Esophagus muscularis mucosa (tissue), 4 donors: Measurements from ENCODE around the gene ZNF174. TPM values are rescaled to one million over a fixed set of nuclear protein-coding genes. Genes with fewer than 3 reads are reported as not detected.

ENCODE experiments used
- DNase-seq: peaks from one replicate; pipeline ENCODE4 v3.0.0-alpha.2; 2017; ENCODE audit errors: extremely low spot score
- H3K27ac ChIP-seq, 4 donors: fragments of 200-600 bp; sonication (generic); replicated peaks in 1 of 4; 1 replicate in 3 of 4; 2 replicates in 1 of 4; pipeline ENCODE4 v1.5.1; 2016 to 2019; ENCODE audit warnings: mild to moderate bottlenecking in 1 of 4
- H3K27me3 ChIP-seq, 4 donors: fragments of 200-600 bp; sonication (generic); one replicate each; pipeline versions ENCODE4 v1.5.1 to v1.6.0; 2016 to 2019
- H3K36me3 ChIP-seq, 4 donors: fragments of 200-600 bp; sonication (generic); one replicate each; pipeline ENCODE4 v1.5.1; 2016 to 2019
- H3K4me1 ChIP-seq, 4 donors: fragments of 200-600 bp; sonication (generic); one replicate each; pipeline ENCODE4 v1.5.1; 2016 to 2019
- H3K4me3 ChIP-seq, 4 donors: fragments of 200-600 bp; sonication (generic); 1 replicate in 2 of 4; 2 replicates in 2 of 4; pipeline ENCODE4 v1.5.1; 2016 to 2019; ENCODE audit warnings: mild to moderate bottlenecking in 4 of 4, moderate library complexity in 1 of 4
- H3K9me3 ChIP-seq, 4 donors: fragments of 200-600 bp; sonication (generic); 1 replicate in 3 of 4; 2 replicates in 1 of 4; pipeline ENCODE4 v1.5.1; 2016 to 2019
- EP300 ChIP-seq: sonication (generic); formaldehyde crosslinking; IDR thresholded peaks from one replicate; pipeline ENCODE4 v1.6.1; 2017; ENCODE audit warnings: antibody characterized with exemption
- POLR2A ChIP-seq: fragments of 450-650 bp; IDR thresholded peaks from one replicate; pipeline ENCODE4 v1.6.1; 2017; ENCODE audit warnings: antibody characterized with exemption, moderate library complexity, mild to moderate bottlenecking, low read depth
- POLR2AphosphoS5 ChIP-seq, 2 donors: sonication (generic); formaldehyde crosslinking; IDR thresholded peaks; one replicate each; pipeline ENCODE4 v1.6.1; 2017; ENCODE audit warnings: antibody characterized with exemption in 2 of 2
- WGBS: methylation state at CpG from one replicate; pipeline ENCODE4 v1.1.5; 2018; 5-methylcytosine and 5-hydroxymethylcytosine counted together
- intact Hi-C: fragments of 100-400 bp; cut with DNase I; formaldehyde crosslinking; loops from one replicate; pipeline ENCODE4 v1.15.1; 2023
- total RNA-seq, 4 donors: library from RNA; depleted of rRNA; stranded (reverse); fragments of >200 nt; gene quantifications; one replicate each; pipeline versions ENCODE4 v1.1.0 to v1.2.1, GENCODE V29; 2016
- TF ChIP-seq, protein P1 (sequence below), 3 experiments: fragments of 200-600 bp in 2 of 3; fragments of 450-650 bp in 1 of 3; sonication (generic) in 2 of 3; IDR thresholded peaks; one replicate each; pipeline ENCODE4 v1.5.1; 2017 to 2019; ENCODE audit warnings: antibody characterized with exemption in 3 of 3, mild to moderate bottlenecking in 2 of 3, moderate library complexity in 1 of 3

Gene ZNF174
- total RNA-seq: 10 to 100 TPM in 3 of 4 donors, 1 to 10 TPM in 1; 8.9 to 23.2 (median 16.4) TPM

DNA sequence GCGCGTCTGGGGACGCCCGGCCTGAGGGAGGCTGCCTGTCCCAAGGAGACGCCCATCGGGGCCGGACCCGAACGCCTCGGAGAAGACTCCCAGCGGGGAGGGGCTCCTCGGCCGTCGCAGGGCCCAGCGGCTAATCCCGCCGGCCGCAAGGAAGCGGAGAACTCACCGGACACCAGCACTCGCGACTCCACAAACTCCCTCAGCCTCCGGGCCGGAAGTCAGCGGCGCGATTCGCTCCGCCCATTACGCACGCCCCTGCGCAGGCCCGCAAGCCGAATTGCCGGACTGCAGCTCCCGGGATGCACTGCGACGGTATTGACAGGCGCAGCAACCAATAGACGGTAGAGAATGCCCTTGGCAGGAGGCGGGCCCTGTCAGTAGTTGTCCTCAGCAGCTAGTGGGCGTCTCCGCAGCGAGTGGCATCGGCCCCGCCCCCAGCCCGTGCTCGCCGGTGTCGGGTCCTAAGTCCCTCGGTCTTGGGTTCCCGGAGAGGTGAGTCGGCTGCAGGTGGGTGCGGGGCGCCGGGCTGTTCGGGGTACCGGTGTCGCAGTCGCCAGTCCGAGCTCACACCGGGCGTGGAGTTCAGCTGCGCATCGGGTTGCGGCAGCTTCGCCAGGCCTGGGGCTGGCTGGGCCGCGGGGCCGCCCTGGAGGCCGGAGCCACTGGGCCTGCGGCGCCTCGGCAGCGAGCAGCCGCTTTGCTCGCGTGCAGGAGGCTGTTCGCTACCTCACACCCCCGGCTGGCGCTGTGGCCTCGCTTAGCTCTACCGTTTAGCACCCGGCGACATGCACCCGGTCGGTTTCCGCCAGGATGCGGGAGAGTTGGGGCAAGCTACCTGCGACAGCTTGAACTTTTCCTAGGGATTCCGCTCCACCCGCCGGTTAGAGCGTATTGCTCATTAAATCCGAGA, at the start of gene ZNF174, which contains the start of gene ZSCAN32:
TSS of gene ZNF174 (plus strand) at position 437 of the 910 bp plus-strand sequence. CDS start 790 bp downstream, outside the sequence.
TSS of gene ZSCAN32 (minus strand) at position 226 of the 910 bp plus-strand sequence. CDS start 3,447 bp downstream, outside the sequence.
- H3K27ac ChIP-seq: peak within 1 kb of the TSS; percentile 82 to 93 (median 86)
- H3K4me3 ChIP-seq: peak within 1 kb of the TSS; percentile 67 to 96 (median 81)
- WGBS: under 1% methylated on average over 41 of the region's 95 CpGs
- intact Hi-C loops: loop anchor here (2.0 to 10.0 kb wide), 4 partner anchors 41 to 119 kb away; partner anchors contain the start of genes C16orf90, NAA60, ZNF263 and ZNF597
- DNase-seq: peak; percentile 99
- peaks cover 0 to 47% (median 35%) of the 10 kb centered on the region in 4 donors for H3K9me3 ChIP-seq
- no peaks in the 10 kb centered on the region for H3K27me3 ChIP-seq
- peaks cover 25 to 39% (median 35%) of the 10 kb centered on the region in 4 donors for H3K4me1 ChIP-seq
- TF ChIP-seq POLR2A (peak; percentile 39), POLR2AphosphoS5 (IDR thresholded peaks at IDR 0.05) (peak; percentile 88 to 96), EP300 (no peak)
- TF ChIP-seq, protein P1, sequence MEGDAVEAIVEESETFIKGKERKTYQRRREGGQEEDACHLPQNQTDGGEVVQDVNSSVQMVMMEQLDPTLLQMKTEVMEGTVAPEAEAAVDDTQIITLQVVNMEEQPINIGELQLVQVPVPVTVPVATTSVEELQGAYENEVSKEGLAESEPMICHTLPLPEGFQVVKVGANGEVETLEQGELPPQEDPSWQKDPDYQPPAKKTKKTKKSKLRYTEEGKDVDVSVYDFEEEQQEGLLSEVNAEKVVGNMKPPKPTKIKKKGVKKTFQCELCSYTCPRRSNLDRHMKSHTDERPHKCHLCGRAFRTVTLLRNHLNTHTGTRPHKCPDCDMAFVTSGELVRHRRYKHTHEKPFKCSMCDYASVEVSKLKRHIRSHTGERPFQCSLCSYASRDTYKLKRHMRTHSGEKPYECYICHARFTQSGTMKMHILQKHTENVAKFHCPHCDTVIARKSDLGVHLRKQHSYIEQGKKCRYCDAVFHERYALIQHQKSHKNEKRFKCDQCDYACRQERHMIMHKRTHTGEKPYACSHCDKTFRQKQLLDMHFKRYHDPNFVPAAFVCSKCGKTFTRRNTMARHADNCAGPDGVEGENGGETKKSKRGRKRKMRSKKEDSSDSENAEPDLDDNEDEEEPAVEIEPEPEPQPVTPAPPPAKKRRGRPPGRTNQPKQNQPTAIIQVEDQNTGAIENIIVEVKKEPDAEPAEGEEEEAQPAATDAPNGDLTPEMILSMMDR (IDR thresholded peaks at IDR 0.05): peak in 1 of 3 experiments; percentile 45
- H3K36me3 ChIP-seq: peaks cover 27 to 57% (median 49%) of the 10 kb centered on the region in 4 donors

DNA sequence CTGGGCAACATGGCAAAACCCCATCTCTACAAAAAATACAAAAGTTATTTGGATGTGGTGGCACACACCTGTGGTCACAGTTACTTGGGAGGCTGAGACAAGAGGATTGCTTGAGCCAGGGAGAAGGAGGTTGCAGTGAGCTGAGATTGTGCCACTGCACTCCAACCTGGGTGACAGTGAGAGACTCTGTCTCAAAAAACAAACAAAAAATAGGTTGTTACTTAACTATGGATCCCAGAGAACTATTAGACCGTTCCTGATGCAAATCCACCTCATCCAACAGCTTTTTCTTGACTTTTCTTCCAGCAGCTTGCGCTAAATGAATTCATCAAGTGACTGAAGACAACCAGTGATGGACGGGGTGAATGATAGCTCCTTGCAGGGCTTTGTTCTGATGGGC, 45.4 kb upstream of the ZNF174 start, which contains the start of gene OR2C1:
TSS of gene OR2C1 (plus strand) at position 301 of the 400 bp plus-strand sequence. CDS start at position 353, 52 bp downstream.
- 57% methylated on average over 3 of the region's 3 CpGs for WGBS
- Histone ChIP-seq H3K4me3 (no peak within 1 kb of the TSS), H3K27me3 (peaks cover 0 to 8% (median 0%) of the 10 kb centered on the region in 4 donors), H3K9me3 (no peaks in the 10 kb centered on the region), H3K27ac (no peak within 1 kb of the TSS), H3K4me1 (no peaks in the 10 kb centered on the region), H3K36me3 (no peaks in the 10 kb centered on the region)
- TF ChIP-seq, protein P1 (IDR thresholded peaks at IDR 0.05): no peak
- TF ChIP-seq POLR2A: no peak
- intact Hi-C loops: no loop called here
- no peak for DNase-seq

DNA sequence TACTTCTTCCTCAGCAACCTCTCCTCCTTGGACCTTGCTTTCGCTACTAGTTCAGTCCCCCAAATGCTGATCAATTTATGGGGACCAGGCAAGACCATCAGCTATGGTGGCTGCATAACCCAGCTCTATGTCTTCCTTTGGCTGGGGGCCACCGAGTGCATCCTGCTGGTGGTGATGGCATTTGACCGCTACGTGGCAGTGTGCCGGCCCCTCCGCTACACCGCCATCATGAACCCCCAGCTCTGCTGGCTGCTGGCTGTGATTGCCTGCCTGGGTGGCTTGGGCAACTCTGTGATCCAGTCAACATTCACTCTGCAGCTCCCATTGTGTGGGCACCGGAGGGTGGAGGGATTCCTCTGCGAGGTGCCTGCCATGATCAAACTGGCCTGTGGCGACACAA, 44.9 kb upstream of the ZNF174 start:
- TF ChIP-seq EP300 (no peak), POLR2AphosphoS5 (IDR thresholded peaks at IDR 0.05) (no peak), POLR2A (no peak)
- TF ChIP-seq, protein P1 (IDR thresholded peaks at IDR 0.05): no peak
- Histone ChIP-seq H3K36me3 (no peaks in the 10 kb centered on the region), H3K27ac (no peak overlapping the region), H3K27me3 (peaks cover 0 to 13% (median 0%) of the 10 kb centered on the region in 4 donors), H3K4me1 (no peaks in the 10 kb centered on the region), H3K4me3 (no peak overlapping the region), H3K9me3 (no peaks in the 10 kb centered on the region)
- 74% methylated on average over 7 of the region's 10 CpGs for WGBS
- DNase-seq: no peak
- intact Hi-C loops: no loop called here

GRCh38 chr16:3358871-3359270, 42.1 kb upstream of the ZNF174 start:
- intact Hi-C loops: no loop called here
- DNase-seq: no peak
- WGBS: 0% methylated on average over 1 of the region's 1 CpG
- no peaks in the 10 kb centered on the region for H3K4me1 ChIP-seq
- peaks cover 0 to 2% (median 0%) of the 10 kb centered on the region in 4 donors for H3K9me3 ChIP-seq
- no peak overlapping the region for H3K4me3 ChIP-seq
- no peak overlapping the region for H3K27ac ChIP-seq
- peaks cover 0 to 24% (median 0%) of the 10 kb centered on the region in 4 donors for H3K27me3 ChIP-seq
- TF ChIP-seq POLR2A (no peak), POLR2AphosphoS5 (IDR thresholded peaks at IDR 0.05) (no peak), EP300 (no peak)
- TF ChIP-seq, protein P1 (IDR thresholded peaks at IDR 0.05): no peak
- no peaks in the 10 kb centered on the region for H3K36me3 ChIP-seq
